GM13976 (cell line): ENCODE data around the gene F11R.
"Not testable (repeated sequence)": the region's sequence is repeated elsewhere in the genome, so short reads cannot be mapped to it uniquely, and the experiment has no call there.

Source experiments
- DNase-seq: peaks from one replicate; pipeline ENCODE4 v3.0.0; 2012; ENCODE audit warnings: low spot score
- CTCF ChIP-seq: IDR thresholded peaks from 2 replicates; pipeline ENCODE4 v1.5.1; 2012; ENCODE audit warnings: borderline replicate concordance, mild to moderate bottlenecking; ENCODE audit not compliant: insufficient read depth; ENCODE audit errors: extremely low read depth, missing control alignments, control extremely low read depth
- in situ Hi-C: fragments of 300-500 bp; cut with MboI; formaldehyde crosslinking; loops from one replicate; pipeline ENCODE4 v1.12.0; 2022; ENCODE audit warnings: low sequenced_read_pairs, mixed read lengths, inconsistent platforms; ENCODE audit not compliant: unreplicated experiment

Gene F11R

DNA sequence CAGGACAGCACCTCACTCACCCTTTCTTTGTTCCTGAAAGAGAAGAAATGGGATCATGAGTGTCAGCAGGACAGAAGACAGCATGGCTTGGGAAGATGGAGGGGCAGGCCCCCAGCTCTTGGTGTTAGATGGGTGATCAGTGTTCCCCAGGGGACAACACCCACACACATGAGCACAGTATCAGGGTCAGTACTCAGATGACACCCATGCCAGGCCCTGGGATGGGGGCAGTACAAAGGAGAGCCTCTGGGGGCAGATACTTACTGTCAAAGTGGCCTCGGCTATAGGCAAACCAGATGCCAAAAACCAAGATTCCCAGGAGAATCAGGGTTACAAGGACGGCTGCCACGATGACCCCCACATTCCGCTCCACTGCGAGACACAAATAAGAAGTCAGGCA, 21.6 kb downstream of the F11R start:
- in situ Hi-C loops, result loop anchor here (10.0 kb wide), 1 partner anchor 95 kb away; the partner anchor contains the start of gene KLHDC9
- no peak for TF ChIP-seq CTCF
- no peak for DNase-seq

DNA sequence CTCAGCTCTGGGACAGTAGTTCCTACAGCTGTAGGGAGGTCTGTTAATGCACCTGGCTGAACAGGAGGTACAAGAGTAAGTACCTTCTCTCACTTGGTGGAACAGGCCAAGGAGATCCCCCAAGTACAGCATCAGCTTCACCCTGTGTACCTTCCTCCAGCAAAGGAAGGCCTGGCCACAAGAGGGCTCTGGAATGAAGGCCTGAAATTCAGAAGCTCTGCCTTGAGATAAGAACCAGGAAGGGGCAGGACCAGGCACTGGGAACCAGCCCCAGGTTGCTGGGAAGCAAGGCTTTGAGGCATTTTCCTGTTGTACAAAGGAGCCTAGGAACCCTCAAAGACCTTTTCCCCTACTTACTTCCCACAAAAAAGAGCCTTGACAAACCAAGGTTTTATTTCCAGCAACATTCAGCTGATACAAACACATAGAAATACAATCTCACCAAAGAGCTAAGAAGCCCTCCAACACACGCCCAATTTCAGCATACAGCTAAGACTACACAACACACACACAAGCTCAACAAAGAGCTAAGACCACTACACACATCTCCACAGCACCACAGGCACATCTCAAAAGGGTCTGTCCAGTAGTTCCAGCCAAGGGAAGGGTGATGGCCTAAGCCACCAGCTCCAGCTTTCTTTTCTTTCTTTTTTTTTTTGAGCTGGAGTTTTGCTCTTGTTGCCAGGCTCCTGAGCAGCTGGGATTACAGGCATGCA, 23.5 kb downstream of the F11R start:
- peak; percentile 72 for TF ChIP-seq CTCF
- in situ Hi-C loops, result loop anchor here (10.0 kb wide), 1 partner anchor 97 kb away; the partner anchor contains the start of gene KLHDC9
- DNase-seq, result peak; percentile 69

DNA sequence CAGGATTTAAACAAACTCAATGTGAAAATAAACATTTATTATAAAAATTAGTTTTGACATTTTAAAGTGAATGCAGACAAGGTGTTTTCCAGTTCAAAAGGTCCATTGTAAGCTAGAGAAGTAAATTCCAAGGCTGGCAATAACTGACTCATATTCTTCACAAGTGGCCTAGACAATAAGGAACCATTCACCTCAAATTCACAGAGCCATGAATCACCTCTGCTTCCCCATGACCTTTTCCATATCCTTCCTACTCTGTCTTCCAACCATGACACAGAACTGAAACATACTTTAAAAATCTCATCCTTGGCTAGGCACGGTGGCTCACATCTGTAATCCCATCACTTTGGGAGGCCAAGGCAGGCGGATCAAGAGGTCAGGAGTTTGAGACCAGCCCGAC, 24.8 kb downstream of the F11R start:
- no peak for TF ChIP-seq CTCF
- no peak for DNase-seq
- in situ Hi-C loops, result loop anchor here (10.0 kb wide), 1 partner anchor 99 kb away; the partner anchor contains the start of gene KLHDC9

GRCh38 chr1:160993544-160994193, 27.3 kb downstream of the F11R start:
- no peak for DNase-seq
- in situ Hi-C loops, result loop anchor here (10.0 kb wide), 1 partner anchor 101 kb away; the partner anchor contains the start of gene KLHDC9
- peak; percentile 9 for TF ChIP-seq CTCF

GRCh38 chr1:160992036-160992435, 28.9 kb downstream of the F11R start:
- in situ Hi-C loops, result loop anchor here (10.0 kb wide), 1 partner anchor 103 kb away; the partner anchor contains the start of gene KLHDC9
- not testable (repeated sequence) for DNase-seq

DNA sequence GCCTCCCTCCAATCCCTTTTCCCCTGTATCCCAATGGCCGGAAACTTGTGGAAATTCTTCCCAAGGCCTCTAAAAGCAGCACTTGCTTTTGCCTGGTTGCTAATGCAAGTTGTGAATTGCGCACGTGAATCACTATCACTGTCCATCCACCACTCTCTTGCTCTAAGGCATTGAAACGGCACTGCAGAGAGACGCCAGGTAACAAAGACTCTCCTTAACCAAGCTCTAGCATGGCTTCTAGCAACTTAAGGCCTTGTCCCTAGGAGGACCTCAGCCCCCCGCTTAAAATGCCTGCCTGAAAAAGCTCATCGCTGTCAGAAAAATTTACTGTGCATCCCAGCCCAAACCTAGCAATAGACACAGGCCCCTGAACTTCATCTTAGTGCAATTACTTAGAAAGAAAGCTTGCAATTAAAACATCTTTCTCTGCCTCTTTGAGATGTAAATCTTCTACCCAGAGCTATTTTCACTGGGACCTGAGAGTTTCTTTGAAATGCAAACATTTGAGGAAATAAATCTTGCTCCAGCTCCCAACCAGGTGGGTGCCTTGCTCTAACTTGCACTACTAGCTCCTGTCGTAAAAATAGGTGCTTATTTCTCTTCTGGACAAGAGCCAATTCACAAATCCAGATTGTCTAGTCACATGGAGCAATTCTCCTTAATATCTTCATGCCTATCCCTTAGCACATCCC, 33.4 kb downstream of the F11R start:
- no peak for DNase-seq
- in situ Hi-C loops, result no loop called here
- no peak for TF ChIP-seq CTCF

- in situ Hi-C loops, result no loop called here
- DNase-seq, result no peak
- no peak for TF ChIP-seq CTCF
Observed at GRCh38 chr1:160985723-160986122, 35.2 kb downstream of the F11R start.
